HG03108 (cell line): Measurements from ENCODE around the gene CHRM4.

Experiments
- ATAC-seq: cut with Tn5 transposase; IDR thresholded peaks from one replicate; pipeline ENCODE4 v1.9.1; 2021; ENCODE audit warnings: moderate library complexity; ENCODE audit not compliant: unreplicated experiment

CHRM4 gene

GRCh38 chr11:46391578-46392420, at the start of gene CHRM4:
Gene CHRM4 (minus strand): TSS chr11:46391776. CDS start chr11:46386557, 5,219 bp downstream.
- ATAC-seq: no peak

- no peak for ATAC-seq
Measured at GRCh38 chr11:46438211-46438610, 46.6 kb upstream of the CHRM4 start.

- no peak for ATAC-seq
Measured at GRCh38 chr11:46437122-46437689, 45.6 kb upstream of the CHRM4 start.

- ATAC-seq: no peak
Measured at GRCh38 chr11:46436113-46436512, 44.5 kb upstream of the CHRM4 start.

GRCh38 chr11:46435679-46436078, 44.1 kb upstream of the CHRM4 start:
- no peak for ATAC-seq

GRCh38 chr11:46431211-46431610, 39.6 kb upstream of the CHRM4 start:
- no peak for ATAC-seq

GRCh38 chr11:46429717-46430116, 38.1 kb upstream of the CHRM4 start:
- ATAC-seq: no peak

GRCh38 chr11:46427364-46427763, 35.8 kb upstream of the CHRM4 start:
- no peak for ATAC-seq

GRCh38 chr11:46426233-46426991, 34.8 kb upstream of the CHRM4 start:
- ATAC-seq: no peak

GRCh38 chr11:46422588-46422987, 31.0 kb upstream of the CHRM4 start:
- no peak for ATAC-seq

GRCh38 chr11:46421257-46421880, 29.8 kb upstream of the CHRM4 start:
- ATAC-seq: no peak

GRCh38 chr11:46420513-46420912, 28.9 kb upstream of the CHRM4 start:
- ATAC-seq: no peak

GRCh38 chr11:46418751-46419150, 27.2 kb upstream of the CHRM4 start:
- ATAC-seq: no peak

- no peak for ATAC-seq
Measured at GRCh38 chr11:46417711-46418110, 26.1 kb upstream of the CHRM4 start.

- ATAC-seq: no peak
Measured at GRCh38 chr11:46414879-46415278, 23.3 kb upstream of the CHRM4 start.

GRCh38 chr11:46414466-46414796, 22.9 kb upstream of the CHRM4 start:
- ATAC-seq: no peak

GRCh38 chr11:46413760-46414465, 22.3 kb upstream of the CHRM4 start:
- ATAC-seq: no peak

GRCh38 chr11:46410021-46410420, 18.4 kb upstream of the CHRM4 start:
- ATAC-seq: no peak

GRCh38 chr11:46408407-46408986, 16.9 kb upstream of the CHRM4 start:
- ATAC-seq: no peak

GRCh38 chr11:46407635-46408034, 16.1 kb upstream of the CHRM4 start:
- ATAC-seq: no peak
